NCI-H187 treated with DMSO at 0.1 percent for 48 hours (cell line): Measurements from ENCODE around the gene TAS2R40.

Source experiments
- DNase-seq: peaks from one replicate; lab custom pipeline; 2025; lab: John Stamatoyannopoulos, UW

The TAS2R40 gene

GRCh38 chr7:143223784-143224183 lies 1.9 kb downstream of the TAS2R40 start:
- DNase-seq = no peak

- no peak for DNase-seq
Measured at GRCh38 chr7:143225047-143225446, 3.2 kb downstream of the TAS2R40 start.

GRCh38 chr7:143227806-143228205 lies 6.0 kb downstream of the TAS2R40 start:
- DNase-seq = no peak

- no peak for DNase-seq
Measured at GRCh38 chr7:143229054-143229790, 7.4 kb downstream of the TAS2R40 start.

GRCh38 chr7:143230602-143231457 lies 9.0 kb downstream of the TAS2R40 start:
- DNase-seq = no peak

GRCh38 chr7:143233816-143234532 lies 12.1 kb downstream of the TAS2R40 start:
- DNase-seq = no peak

- DNase-seq = no peak
Measured at GRCh38 chr7:143234533-143234875, 12.7 kb downstream of the TAS2R40 start.

GRCh38 chr7:143235561-143235960 lies 13.7 kb downstream of the TAS2R40 start:
- no peak for DNase-seq

GRCh38 chr7:143236408-143236990 lies 14.7 kb downstream of the TAS2R40 start:
- DNase-seq = no peak

- DNase-seq = no peak
Measured at GRCh38 chr7:143237366-143237765, 15.5 kb downstream of the TAS2R40 start.

GRCh38 chr7:143238289-143238980 lies 16.6 kb downstream of the TAS2R40 start:
- DNase-seq = no peak

GRCh38 chr7:143239813-143240212 lies 18.0 kb downstream of the TAS2R40 start:
- no peak for DNase-seq

- peak; percentile 37 for DNase-seq
Measured at GRCh38 chr7:143240291-143241168, 18.7 kb downstream of the TAS2R40 start.

GRCh38 chr7:143242306-143242705 lies 20.5 kb downstream of the TAS2R40 start:
- no peak for DNase-seq

GRCh38 chr7:143243111-143243510 lies 21.3 kb downstream of the TAS2R40 start:
- no peak for DNase-seq

GRCh38 chr7:143243614-143244013 lies 21.8 kb downstream of the TAS2R40 start:
- no peak for DNase-seq

- no peak for DNase-seq
Measured at GRCh38 chr7:143244321-143244720, 22.5 kb downstream of the TAS2R40 start.

GRCh38 chr7:143245123-143245522 lies 23.3 kb downstream of the TAS2R40 start:
- no peak for DNase-seq

GRCh38 chr7:143247372-143247771 lies 25.5 kb downstream of the TAS2R40 start:
- DNase-seq = no peak

GRCh38 chr7:143248761-143249354 lies 27.0 kb downstream of the TAS2R40 start:
- DNase-seq = no peak
